Activated CD4-positive, alpha-beta T cell treated with anti-CD3 and anti-CD28 coated beads for 36 hours (primary cell): ENCODE measurements around the gene ERMARD. TPM values are rescaled to one million over a fixed set of nuclear protein-coding genes. Genes with fewer than 3 reads are reported as not detected.

ENCODE experiments used
- ATAC-seq: fragments of 200-7000 bp; cut with Tn5 transposase; one replicate; pipeline ENCODE4 v1.10.0; 2021; ENCODE audit warnings: mild to moderate bottlenecking, moderate library complexity
- CTCF ChIA-PET: fragments of 350-600 bp; sonication (Branson Sonifier 250); formaldehyde crosslinking; loops from one replicate; lab custom pipeline; 2021; ENCODE audit warnings: antibody characterized with exemption; lab: Charles Lee
- POLR2A ChIA-PET: fragments of 350-600 bp; sonication (Branson Sonifier 250); formaldehyde crosslinking; loops from one replicate; lab custom pipeline; 2021; ENCODE audit warnings: antibody characterized with exemption, inconsistent platforms; lab: Charles Lee
- DNase-seq: peaks from one replicate; pipeline ENCODE4 v3.0.0-alpha.2; 2020
- H3K27ac Mint-ChIP-seq: one replicate; pipeline ENCODE4 v1.8.0; 2021; ENCODE audit warnings: mixed read lengths
- H3K27me3 Mint-ChIP-seq: one replicate; pipeline ENCODE4 v1.8.0; 2021; ENCODE audit warnings: mixed read lengths
- H3K36me3 Mint-ChIP-seq: one replicate; pipeline ENCODE4 v1.8.0; 2021; ENCODE audit warnings: low read depth, mixed read lengths
- H3K4me1 Mint-ChIP-seq: one replicate; pipeline ENCODE4 v1.8.0; 2021; ENCODE audit warnings: mixed read lengths
- H3K4me3 Mint-ChIP-seq: one replicate; pipeline ENCODE4 v1.8.0; 2021; ENCODE audit warnings: mild to moderate bottlenecking, moderate library complexity, mixed read lengths
- H3K9me3 Mint-ChIP-seq: one replicate; pipeline ENCODE4 v1.8.0; 2021; ENCODE audit warnings: low read depth, mixed read lengths
- intact Hi-C, 2 experiments: fragments of 100-400 bp; cut with DNase I in 1 of 2; cut with micrococcal nuclease in 1 of 2; formaldehyde crosslinking; loops; one replicate each; pipeline versions ENCODE4 v1.14.2 to v1.15.1; 2022 to 2024; cut with DNase I, micrococcal nuclease
- total RNA-seq, 2 experiments: library from RNA; stranded (reverse); gene quantifications; one replicate each; pipeline ENCODE4 v1.2.3, GENCODE V29; 2021

The ERMARD gene
- total RNA-seq, 2 experiments from 2014 or later, result 19.2 to 30.2 TPM

- ChIA-PET CTCF (interaction anchor here (0.7 kb wide), 1 partner anchor 1413 kb away, joined by 3 read pairs; no protein-coding TSS in a partner anchor), POLR2A (no interaction called here)
- DNase-seq (no peak), ATAC-seq (no peak)
- intact Hi-C loops, result no loop called here
- peaks cover 16% of the 10 kb centered on the region for H3K4me1 Mint-ChIP-seq
- H3K36me3 Mint-ChIP-seq, result no peaks in the 10 kb centered on the region
- peaks cover 6% of the 10 kb centered on the region for H3K9me3 Mint-ChIP-seq
- no peak overlapping the region for H3K4me3 Mint-ChIP-seq
- H3K27me3 Mint-ChIP-seq, result peaks cover 7% of the 10 kb centered on the region
- no peak overlapping the region for H3K27ac Mint-ChIP-seq
Observed at GRCh38 chr6:169811072-169811471, 59.6 kb downstream of the ERMARD start.

- no peak overlapping the region for H3K27ac Mint-ChIP-seq
Observed at GRCh38 chr6:169811521-169812256, 60.3 kb downstream of the ERMARD start.

GRCh38 chr6:169812257-169812644, 60.8 kb downstream of the ERMARD start:
- intact Hi-C loops, result no loop called here
- Mint-ChIP-seq H3K27me3 (peaks cover 7% of the 10 kb centered on the region), H3K9me3 (peaks cover 9% of the 10 kb centered on the region), H3K4me3 (no peak overlapping the region), H3K4me1 (peaks cover 7% of the 10 kb centered on the region), H3K36me3 (no peaks in the 10 kb centered on the region), H3K27ac (no peak overlapping the region)
- CTCF ChIA-PET, result interaction anchor here (0.7 kb wide), 1 partner anchor 12 kb away, joined by 4 read pairs; no protein-coding TSS in a partner anchor
- POLR2A ChIA-PET, result no interaction called here
- ATAC-seq, result no peak
- DNase-seq, result no peak

More at GRCh38 chr6:169811521-169812256, 60.3 kb downstream of the ERMARD start:
- Mint-ChIP-seq H3K4me1 (peaks cover 10% of the 10 kb centered on the region), H3K36me3 (no peaks in the 10 kb centered on the region), H3K27me3 (peaks cover 7% of the 10 kb centered on the region), H3K4me3 (no peak overlapping the region), H3K9me3 (peaks cover 9% of the 10 kb centered on the region)
- no peak for ATAC-seq
- CTCF ChIA-PET, result no interaction called here
- intact Hi-C loops, result no loop called here
- POLR2A ChIA-PET, result no interaction called here
- no peak for DNase-seq

DNA sequence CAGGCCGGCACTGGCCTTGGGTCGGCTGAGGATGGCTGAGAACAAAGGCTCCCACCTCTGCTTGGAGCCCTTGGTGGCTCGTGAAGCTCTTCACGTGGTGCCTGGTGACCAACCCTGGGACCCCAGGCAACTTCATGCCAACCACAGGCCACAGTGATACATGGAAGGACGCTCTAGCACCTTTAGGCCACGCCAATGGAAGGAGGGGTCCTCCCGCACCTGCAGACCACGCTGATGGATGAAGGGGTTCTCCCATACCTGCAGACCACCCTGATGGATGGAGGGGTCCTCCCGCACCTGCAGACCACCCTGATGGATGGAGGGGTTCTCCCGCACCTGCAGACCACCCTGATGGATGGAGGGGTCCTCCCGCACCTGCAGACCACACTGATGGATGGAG, 62.5 kb downstream of the ERMARD start:
- ChIA-PET POLR2A (no interaction called here), CTCF (interaction anchor here (0.8 kb wide), 1 partner anchor 533 kb away, joined by 3 read pairs; no protein-coding TSS in a partner anchor)
- Mint-ChIP-seq H3K36me3 (no peaks in the 10 kb centered on the region), H3K4me3 (no peak overlapping the region), H3K9me3 (peaks cover 9% of the 10 kb centered on the region), H3K4me1 (no peaks in the 10 kb centered on the region), H3K27ac (no peak overlapping the region), H3K27me3 (peaks cover 12% of the 10 kb centered on the region)
- intact Hi-C loops, result no loop called here
- no peak for DNase-seq
- ATAC-seq, result no peak

DNA sequence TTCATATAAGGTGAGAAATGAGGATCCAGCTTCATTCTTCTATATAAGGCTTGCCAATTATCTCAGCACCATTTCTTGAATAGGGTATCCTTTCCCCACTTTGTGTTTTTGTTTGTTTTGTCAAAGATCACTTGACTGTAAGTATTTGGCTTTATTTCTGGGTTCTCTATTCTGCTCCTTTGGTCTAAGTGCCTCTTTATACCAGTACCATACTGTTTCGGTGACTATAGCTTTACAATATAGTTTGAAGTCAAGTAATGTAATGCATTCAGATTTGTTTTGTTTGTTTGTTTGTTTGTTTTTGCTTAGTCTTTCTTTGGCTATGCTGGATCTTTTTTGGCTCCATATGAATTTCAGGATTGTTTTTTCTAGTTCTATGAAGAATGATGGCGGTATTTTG, 64.6 kb downstream of the ERMARD start:
- no peak for ATAC-seq
- Mint-ChIP-seq H3K9me3 (peaks cover 9% of the 10 kb centered on the region), H3K27ac (no peak overlapping the region), H3K4me3 (no peak overlapping the region), H3K4me1 (no peaks in the 10 kb centered on the region), H3K36me3 (no peaks in the 10 kb centered on the region), H3K27me3 (peaks cover 17% of the 10 kb centered on the region)
- no peak for DNase-seq
- ChIA-PET CTCF (interaction anchor here (0.7 kb wide), 1 partner anchor 14 kb away, joined by 4 read pairs; no protein-coding TSS in a partner anchor), POLR2A (no interaction called here)
- intact Hi-C loops, result no loop called here

- ChIA-PET POLR2A (no interaction called here), CTCF (interaction anchor here (0.6 to 3.4 kb wide), 2 partner anchors 15 to 366 kb away, joined by 3 to 13 read pairs; no protein-coding TSS in a partner anchor)
- ATAC-seq (no peak), DNase-seq (no peak)
- no peak overlapping the region for H3K4me3 Mint-ChIP-seq
- no peaks in the 10 kb centered on the region for H3K4me1 Mint-ChIP-seq
- peaks cover 9% of the 10 kb centered on the region for H3K9me3 Mint-ChIP-seq
- H3K27me3 Mint-ChIP-seq, result peaks cover 19% of the 10 kb centered on the region
- intact Hi-C loops, result no loop called here
- no peak overlapping the region for H3K27ac Mint-ChIP-seq
- no peaks in the 10 kb centered on the region for H3K36me3 Mint-ChIP-seq
Observed at GRCh38 chr6:169816975-169817374, 65.6 kb downstream of the ERMARD start.

DNA sequence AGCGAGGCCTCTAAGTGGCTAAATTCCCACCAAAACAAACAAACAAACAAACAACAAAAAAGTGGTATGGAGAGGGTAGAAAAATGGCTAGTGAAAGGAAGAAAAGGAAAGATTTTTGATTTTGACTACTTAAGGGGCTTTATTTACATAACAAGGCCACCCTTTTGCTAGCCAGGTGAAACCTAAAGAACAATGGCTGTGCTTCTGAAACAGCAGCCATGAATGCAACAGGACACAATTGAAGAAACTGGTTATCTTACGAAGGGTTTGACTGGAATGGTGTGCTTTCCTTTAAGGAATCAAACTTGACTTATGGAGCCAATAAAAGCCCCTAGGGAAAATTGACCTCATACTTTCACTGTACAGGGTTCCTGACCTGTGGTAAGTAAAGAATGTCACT, 68.9 kb downstream of the ERMARD start:
- CTCF ChIA-PET, result interaction anchor here (1.0 to 1.8 kb wide), 2 partner anchors 13 to 15 kb away, joined by 3 to 5 read pairs; no protein-coding TSS in a partner anchor

GRCh38 chr6:169824021-169824420, 72.6 kb downstream of the ERMARD start:
- CTCF ChIA-PET, result interaction anchor here (1.4 kb wide), 1 partner anchor 34 kb away, joined by 6 read pairs; no protein-coding TSS in a partner anchor
- peaks cover 7% of the 10 kb centered on the region for H3K9me3 Mint-ChIP-seq
- H3K27ac Mint-ChIP-seq, result no peak overlapping the region
- ATAC-seq (no peak), DNase-seq (no peak)
- peaks cover 37% of the 10 kb centered on the region for H3K27me3 Mint-ChIP-seq
- peaks cover 2% of the 10 kb centered on the region for H3K36me3 Mint-ChIP-seq
- no peak overlapping the region for H3K4me3 Mint-ChIP-seq
- POLR2A ChIA-PET, result no interaction called here
- intact Hi-C loops, result no loop called here
- no peaks in the 10 kb centered on the region for H3K4me1 Mint-ChIP-seq

More for the DNA sequence above, 68.9 kb downstream of the ERMARD start:
- intact Hi-C loops, result no loop called here
- ATAC-seq, result no peak
- no peak for DNase-seq
- POLR2A ChIA-PET, result no interaction called here
- H3K36me3 Mint-ChIP-seq, result no peaks in the 10 kb centered on the region
- H3K27ac Mint-ChIP-seq, result no peak overlapping the region
- H3K27me3 Mint-ChIP-seq, result peaks cover 29% of the 10 kb centered on the region
- no peaks in the 10 kb centered on the region for H3K4me1 Mint-ChIP-seq
- H3K4me3 Mint-ChIP-seq, result no peak overlapping the region
- H3K9me3 Mint-ChIP-seq, result peaks cover 4% of the 10 kb centered on the region

- no peak overlapping the region for H3K4me3 Mint-ChIP-seq
- no peak for ATAC-seq
- peaks cover 7% of the 10 kb centered on the region for H3K9me3 Mint-ChIP-seq
- peaks cover 35% of the 10 kb centered on the region for H3K27me3 Mint-ChIP-seq
- peaks cover 2% of the 10 kb centered on the region for H3K36me3 Mint-ChIP-seq
- POLR2A ChIA-PET, result no interaction called here
- no peaks in the 10 kb centered on the region for H3K4me1 Mint-ChIP-seq
- intact Hi-C loops, result no loop called here
- CTCF ChIA-PET, result interaction anchor here (0.5 kb wide), 1 partner anchor 12 kb away, joined by 4 read pairs; no protein-coding TSS in a partner anchor
- no peak overlapping the region for H3K27ac Mint-ChIP-seq
- no peak for DNase-seq
Observed at GRCh38 chr6:169824848-169825557, 73.6 kb downstream of the ERMARD start.

GRCh38 chr6:169825558-169826225, 74.3 kb downstream of the ERMARD start:
- POLR2A ChIA-PET, result no interaction called here
- H3K4me1 Mint-ChIP-seq, result no peaks in the 10 kb centered on the region
- CTCF ChIA-PET, result interaction anchor here (0.6 kb wide), 1 partner anchor 38 kb away, joined by 3 read pairs; no protein-coding TSS in a partner anchor
- ATAC-seq (no peak), DNase-seq (no peak)
- H3K27ac Mint-ChIP-seq, result no peak overlapping the region
- peaks cover 33% of the 10 kb centered on the region for H3K27me3 Mint-ChIP-seq
- peaks cover 2% of the 10 kb centered on the region for H3K36me3 Mint-ChIP-seq
- H3K9me3 Mint-ChIP-seq, result peaks cover 7% of the 10 kb centered on the region
- H3K4me3 Mint-ChIP-seq, result no peak overlapping the region
- intact Hi-C loops, result no loop called here

DNA sequence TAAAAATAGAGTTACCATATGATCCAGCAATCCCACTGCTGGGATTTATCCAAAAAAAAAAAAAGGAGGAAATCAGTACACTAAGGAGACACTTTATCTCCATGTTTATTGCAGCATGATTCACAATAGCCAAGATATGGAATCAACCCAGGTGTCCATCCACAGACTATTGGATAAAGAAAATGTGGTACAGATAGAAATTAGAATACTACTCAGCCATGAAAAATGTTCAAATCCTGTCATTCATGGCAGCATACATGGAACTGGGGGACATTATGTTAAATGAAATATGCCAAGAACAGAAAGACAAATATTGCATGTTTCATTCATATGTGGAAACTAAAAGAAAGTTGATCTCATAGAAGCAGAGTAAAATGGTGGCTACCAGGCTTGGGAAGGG, 75.3 kb downstream of the ERMARD start:
- Mint-ChIP-seq H3K27ac (no peak overlapping the region), H3K4me3 (no peak overlapping the region), H3K4me1 (no peaks in the 10 kb centered on the region), H3K36me3 (peaks cover 2% of the 10 kb centered on the region), H3K27me3 (peaks cover 35% of the 10 kb centered on the region), H3K9me3 (peaks cover 7% of the 10 kb centered on the region)
- intact Hi-C loops, result no loop called here
- CTCF ChIA-PET, result no interaction called here
- ATAC-seq (no peak), DNase-seq (no peak)
- POLR2A ChIA-PET, result no interaction called here
